Fibroblast of the aortic adventitia (primary cell): ENCODE results near the gene WWP2. TPM values are rescaled to one million over a fixed set of nuclear protein-coding genes. Genes with fewer than 3 reads are reported as not detected.
"Not testable (repeated sequence)": the region's sequence is repeated elsewhere in the genome, so short reads cannot be mapped to it uniquely, and the experiment has no call there.

Source experiments
- DNase-seq: peaks from one replicate; pipeline ENCODE4 v3.0.0-alpha.2; 2010; ENCODE audit warnings: low read depth
- H3K4me3 ChIP-seq: 2 replicates; pipeline ENCODE4 v1.5.1; 2011; ENCODE audit warnings: low read depth, mild to moderate bottlenecking, control low read depth, low read length, moderate library complexity
- total RNA-seq: library from RNA; depleted of rRNA; stranded (reverse); fragments of >200 nt; gene quantifications from 2 replicates; pipeline ENCODE4 v1.2.3, GENCODE V29; 2012; ENCODE audit warnings: low replicate concordance
- TF ChIP-seq, protein P1 (sequence below): IDR thresholded peaks from 2 replicates; pipeline ENCODE4 v1.5.1; 2011; ENCODE audit warnings: mild to moderate bottlenecking, low read length, control low read depth, inconsistent platforms; ENCODE audit not compliant: insufficient read depth

Gene WWP2
- total RNA-seq, 1 donor = 28.7 TPM

DNA sequence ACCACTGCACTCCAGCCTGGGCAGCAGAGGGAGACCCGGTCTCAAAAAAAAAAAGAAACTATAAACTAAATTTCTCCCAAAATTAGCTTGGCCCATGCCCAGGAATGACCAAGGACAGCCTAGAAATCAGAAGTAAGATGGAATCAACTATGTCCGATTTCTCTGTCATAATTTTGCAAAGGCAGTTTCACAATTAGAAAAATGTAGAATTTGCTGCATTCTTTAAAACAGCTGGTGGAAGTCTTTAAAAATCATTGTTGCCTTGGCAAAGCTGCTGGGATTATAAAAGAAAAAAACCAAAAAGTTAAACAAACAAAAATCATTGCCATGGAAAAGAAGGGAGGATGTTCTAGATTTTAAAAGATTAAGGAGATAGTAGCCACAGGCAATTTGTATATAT lies 32.4 kb downstream of the WWP2 start:
- H3K4me3 ChIP-seq = no peak overlapping the region
- TF ChIP-seq, protein P1, sequence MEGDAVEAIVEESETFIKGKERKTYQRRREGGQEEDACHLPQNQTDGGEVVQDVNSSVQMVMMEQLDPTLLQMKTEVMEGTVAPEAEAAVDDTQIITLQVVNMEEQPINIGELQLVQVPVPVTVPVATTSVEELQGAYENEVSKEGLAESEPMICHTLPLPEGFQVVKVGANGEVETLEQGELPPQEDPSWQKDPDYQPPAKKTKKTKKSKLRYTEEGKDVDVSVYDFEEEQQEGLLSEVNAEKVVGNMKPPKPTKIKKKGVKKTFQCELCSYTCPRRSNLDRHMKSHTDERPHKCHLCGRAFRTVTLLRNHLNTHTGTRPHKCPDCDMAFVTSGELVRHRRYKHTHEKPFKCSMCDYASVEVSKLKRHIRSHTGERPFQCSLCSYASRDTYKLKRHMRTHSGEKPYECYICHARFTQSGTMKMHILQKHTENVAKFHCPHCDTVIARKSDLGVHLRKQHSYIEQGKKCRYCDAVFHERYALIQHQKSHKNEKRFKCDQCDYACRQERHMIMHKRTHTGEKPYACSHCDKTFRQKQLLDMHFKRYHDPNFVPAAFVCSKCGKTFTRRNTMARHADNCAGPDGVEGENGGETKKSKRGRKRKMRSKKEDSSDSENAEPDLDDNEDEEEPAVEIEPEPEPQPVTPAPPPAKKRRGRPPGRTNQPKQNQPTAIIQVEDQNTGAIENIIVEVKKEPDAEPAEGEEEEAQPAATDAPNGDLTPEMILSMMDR = no peak
- no peak for DNase-seq

DNA sequence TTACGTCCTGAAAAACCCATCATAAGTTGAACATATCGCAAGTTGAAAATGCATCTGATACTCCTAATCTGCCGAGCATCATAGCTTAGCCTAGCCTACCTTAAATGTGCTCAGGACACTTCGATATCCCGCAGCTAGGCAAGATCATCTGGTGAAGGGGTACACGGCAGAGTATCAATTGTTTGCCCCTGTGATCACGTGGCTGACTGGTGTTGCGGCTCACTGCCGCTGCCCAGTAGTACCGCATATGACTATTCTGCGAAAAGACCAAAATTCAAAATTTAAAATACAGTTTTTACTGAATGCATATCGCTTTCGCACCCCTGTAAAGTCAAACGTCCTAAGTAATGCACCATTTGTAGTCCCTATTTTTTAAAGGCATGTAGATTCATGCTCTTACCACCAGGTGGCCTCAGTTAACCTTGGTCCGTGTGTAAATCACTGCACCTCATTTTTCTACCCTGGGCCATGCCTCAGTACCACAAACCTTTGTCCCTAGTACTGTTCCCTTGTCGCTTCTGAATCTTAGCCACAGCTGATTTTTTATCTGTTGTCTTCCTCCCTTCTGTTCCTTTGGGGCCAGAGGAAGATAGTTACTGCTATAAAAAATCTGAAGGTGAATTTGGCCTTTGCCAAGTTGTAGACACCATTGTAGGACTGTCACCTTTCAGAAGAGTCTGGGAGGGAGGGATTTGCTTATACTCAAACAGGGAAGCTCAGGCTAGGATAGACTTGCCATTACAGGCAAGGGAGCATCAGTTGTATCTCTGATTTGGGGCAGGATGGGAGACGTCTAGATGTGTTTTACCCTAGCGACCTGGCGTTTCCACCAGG lies 34.4 kb downstream of the WWP2 start:
- peak; percentile 84 for DNase-seq
- TF ChIP-seq, protein P1 = peak; percentile 87
- no peak overlapping the region for H3K4me3 ChIP-seq

DNA sequence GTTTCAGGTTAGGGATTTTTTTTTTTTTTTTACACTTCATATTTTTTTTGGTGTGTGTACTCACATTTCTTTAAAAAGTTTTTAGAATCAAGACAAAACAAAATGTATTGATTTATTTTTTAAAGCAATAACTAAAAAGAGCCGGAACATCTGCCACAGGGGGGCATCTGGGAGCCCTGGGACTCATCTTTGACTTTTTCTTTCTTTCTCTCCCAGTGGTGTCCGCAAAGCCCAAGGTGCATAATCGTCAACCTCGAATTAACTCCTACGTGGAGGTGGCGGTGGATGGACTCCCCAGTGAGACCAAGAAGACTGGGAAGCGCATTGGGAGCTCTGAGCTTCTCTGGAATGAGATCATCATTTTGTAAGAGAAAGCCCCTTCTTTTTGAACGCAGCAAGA lies 36.3 kb downstream of the WWP2 start:
- DNase-seq = peak; percentile 30
- no peak overlapping the region for H3K4me3 ChIP-seq
- TF ChIP-seq, protein P1 = peak; percentile 57

DNA sequence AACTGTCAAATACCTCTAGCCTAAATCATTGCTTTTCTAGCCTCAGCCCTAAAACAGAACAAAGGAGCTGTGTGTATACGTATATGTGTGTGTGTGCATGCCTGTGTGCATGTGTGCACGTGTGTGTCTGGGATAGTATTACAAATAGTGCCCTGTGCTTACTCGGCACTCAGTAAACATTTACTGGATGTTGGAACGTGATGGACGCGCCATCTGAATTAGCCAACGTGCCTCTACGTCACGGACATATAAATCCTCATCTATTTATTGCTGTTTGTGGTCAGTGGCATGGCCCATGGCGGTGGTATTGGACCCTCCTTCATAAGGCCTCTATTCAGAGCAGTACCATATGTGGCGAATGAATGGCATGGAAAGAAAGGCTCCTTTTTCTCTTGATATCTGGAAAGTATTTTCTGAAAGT lies 37.5 kb downstream of the WWP2 start:
- TF ChIP-seq, protein P1 = no peak
- no peak overlapping the region for H3K4me3 ChIP-seq
- DNase-seq = no peak

DNA sequence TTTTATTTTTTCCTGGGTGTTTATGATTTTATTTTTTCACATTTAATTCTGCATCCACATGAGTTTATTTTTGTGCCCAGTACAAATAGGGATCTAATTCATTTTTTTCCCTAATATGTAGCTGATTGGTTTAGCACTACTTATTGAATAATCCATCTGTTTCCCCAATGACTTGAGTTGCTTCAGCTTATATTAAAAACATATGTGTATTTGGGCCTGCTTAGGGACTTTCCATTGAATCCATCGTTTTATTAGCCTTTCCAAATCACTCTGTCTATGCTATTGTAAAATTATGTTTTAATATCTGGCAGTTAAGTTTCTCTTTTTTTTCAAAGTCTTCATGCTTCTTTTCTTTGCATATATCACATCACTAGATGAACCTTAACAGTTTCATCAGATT lies 42.2 kb downstream of the WWP2 start:
- TF ChIP-seq, protein P1 = no peak
- H3K4me3 ChIP-seq = no peak overlapping the region
- peak; percentile 35 for DNase-seq

DNA sequence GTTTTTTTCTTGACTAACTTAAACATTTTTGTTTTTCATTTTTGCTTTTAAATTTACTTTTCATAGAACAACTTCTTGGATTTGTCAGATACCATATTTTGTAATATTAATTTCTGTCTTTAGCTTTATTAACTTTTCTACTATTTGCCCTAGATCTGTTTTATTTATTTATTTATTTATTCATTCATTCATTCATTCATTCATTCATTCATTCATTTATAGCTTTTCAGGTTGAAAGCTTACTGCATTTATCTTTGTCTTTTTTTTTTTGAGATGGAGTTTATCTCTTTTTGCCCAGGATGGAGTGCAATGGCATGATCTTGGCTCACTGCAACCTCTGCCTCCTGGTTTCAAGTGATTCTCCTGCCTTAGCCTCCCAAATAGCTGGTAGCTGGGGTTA lies 44.6 kb downstream of the WWP2 start:
- H3K4me3 ChIP-seq, DNase-seq: not testable (repeated sequence)

DNA sequence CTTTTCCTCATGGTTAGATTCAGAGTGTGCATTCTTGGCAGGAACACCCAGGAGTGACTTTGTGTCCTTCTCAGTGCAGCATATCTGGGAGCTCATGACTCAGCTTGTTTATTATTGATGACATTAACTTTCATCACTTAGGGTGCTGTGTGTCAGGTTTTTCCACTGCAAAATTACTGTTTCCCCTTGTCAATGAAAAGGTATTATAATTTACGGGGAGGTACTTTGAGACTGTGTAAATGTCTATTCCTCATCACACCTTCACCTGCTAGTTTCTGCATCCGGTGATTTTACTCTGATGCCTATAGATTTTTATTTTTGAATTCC lies 50.5 kb downstream of the WWP2 start:
- TF ChIP-seq, protein P1 = no peak
- H3K4me3 ChIP-seq = no peak overlapping the region
- DNase-seq = peak; percentile 21
